WERI-Rb-1 (cell line): ENCODE results near the gene ZBTB21.

Experiments
- DNase-seq: peaks from one replicate; pipeline ENCODE4 v3.0.0-alpha.2; 2020
- H3K27ac ChIP-seq: fragments of 250-450 bp; sonication (Bioruptor Pico); 2 replicates; pipeline ENCODE4 v1.5.1; 2020; ENCODE audit warnings: mild to moderate bottlenecking, moderate library complexity
- H3K27me3 ChIP-seq: fragments of 250-450 bp; sonication (Bioruptor Pico); 2 replicates; pipeline ENCODE4 v1.5.1; 2021; ENCODE audit warnings: mild to moderate bottlenecking, low read depth, moderate library complexity; ENCODE audit not compliant: insufficient read depth, severe bottlenecking
- H3K36me3 ChIP-seq: fragments of 250-450 bp; sonication (Bioruptor Pico); 2 replicates; pipeline ENCODE4 v1.5.1; 2020; ENCODE audit warnings: mild to moderate bottlenecking, moderate library complexity
- H3K4me3 ChIP-seq: 2 replicates; pipeline ENCODE4 v1.5.1; 2011; ENCODE audit warnings: low read depth, mild to moderate bottlenecking, control low read depth, low read length
- H3K9me3 ChIP-seq: fragments of 250-450 bp; sonication (Bioruptor Pico); 2 replicates; pipeline ENCODE4 v1.5.1; 2021; ENCODE audit warnings: mild to moderate bottlenecking, moderate library complexity; ENCODE audit not compliant: severe bottlenecking
- CTCF ChIP-seq: IDR thresholded peaks from 2 replicates; pipeline ENCODE4 v1.5.1; 2011; ENCODE audit warnings: low read depth, mild to moderate bottlenecking, control low read depth, inconsistent platforms, low read length

ZBTB21 gene

GRCh38 chr21:42009831-42010506 is at the start of gene ZBTB21:
Gene ZBTB21 (minus strand): TSS chr21:42010360. CDS start chr21:41994095, 16,265 bp downstream.
- Histone ChIP-seq H3K9me3 (peaks cover 4% of the 10 kb centered on the region), H3K4me3 (peak within 1 kb of the TSS; percentile 77), H3K27me3 (no peaks in the 10 kb centered on the region), H3K36me3 (peaks cover 25% of the 10 kb centered on the region), H3K27ac (peak within 1 kb of the TSS; percentile 98)
- peak; percentile 100 for DNase-seq
- TF ChIP-seq CTCF, result no peak

DNA sequence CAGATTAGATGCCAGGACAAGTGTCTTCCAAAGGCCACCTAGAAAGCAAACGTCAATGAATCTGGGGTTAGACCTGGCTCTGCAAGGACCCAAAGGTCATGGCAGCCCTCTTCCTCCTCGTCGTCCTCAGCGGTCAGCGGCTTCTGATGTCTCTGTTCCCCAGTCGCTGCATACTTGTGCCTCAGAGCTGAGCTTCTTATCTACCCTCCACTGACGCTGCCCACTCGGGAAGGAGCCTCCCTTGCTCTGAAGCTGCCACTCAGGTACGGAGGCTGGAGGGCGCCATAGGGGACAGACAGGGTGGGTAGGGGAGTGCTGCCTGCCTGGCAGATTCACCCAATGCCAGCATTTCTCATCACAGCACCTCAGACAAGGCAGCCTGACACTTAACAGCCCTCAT is 49.6 kb upstream of the ZBTB21 start:
- Histone ChIP-seq H3K27me3 (no peaks in the 10 kb centered on the region), H3K9me3 (no peaks in the 10 kb centered on the region), H3K36me3 (no peaks in the 10 kb centered on the region), H3K27ac (no peak overlapping the region), H3K4me3 (no peak overlapping the region)
- no peak for TF ChIP-seq CTCF
- DNase-seq, result no peak

GRCh38 chr21:42059141-42059540 is 49.0 kb upstream of the ZBTB21 start:
- no peaks in the 10 kb centered on the region for H3K27me3 ChIP-seq
- no peaks in the 10 kb centered on the region for H3K36me3 ChIP-seq
- no peak for DNase-seq
- H3K9me3 ChIP-seq, result no peaks in the 10 kb centered on the region
- no peak overlapping the region for H3K27ac ChIP-seq
- TF ChIP-seq CTCF, result no peak
- no peak overlapping the region for H3K4me3 ChIP-seq

DNA sequence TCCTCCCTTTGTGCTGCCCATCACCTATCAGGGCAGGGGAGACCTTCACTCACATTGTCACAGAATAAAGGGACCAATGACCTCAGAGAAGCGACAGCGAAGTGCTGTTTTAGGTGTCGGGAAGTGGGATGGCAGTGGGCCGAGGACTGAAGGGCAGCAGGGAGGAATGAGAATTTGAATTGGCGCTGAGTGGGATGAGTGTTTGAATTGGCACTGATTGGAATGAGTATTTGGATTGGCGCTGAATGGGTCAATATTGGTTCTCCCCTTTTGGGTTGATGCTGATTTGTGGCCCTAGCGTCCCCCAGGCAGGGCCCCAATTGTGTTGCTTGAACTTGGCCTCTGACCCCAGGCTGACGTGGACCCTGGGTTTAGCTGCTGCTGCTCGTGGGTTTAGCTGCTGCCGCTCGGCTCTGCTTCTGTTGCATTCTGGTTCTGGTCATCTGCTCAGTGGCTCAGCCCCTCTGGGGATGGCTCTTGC is 48.5 kb upstream of the ZBTB21 start:
- no peak for TF ChIP-seq CTCF
- DNase-seq, result no peak
- Histone ChIP-seq H3K9me3 (no peaks in the 10 kb centered on the region), H3K27ac (no peak overlapping the region), H3K4me3 (no peak overlapping the region), H3K36me3 (no peaks in the 10 kb centered on the region), H3K27me3 (no peaks in the 10 kb centered on the region)

GRCh38 chr21:42057851-42058437 is 47.8 kb upstream of the ZBTB21 start:
- DNase-seq, result no peak
- H3K27ac ChIP-seq, result no peak overlapping the region

More at GRCh38 chr21:42057851-42058437, 47.8 kb upstream of the ZBTB21 start:
- Histone ChIP-seq H3K4me3 (no peak overlapping the region), H3K27me3 (no peaks in the 10 kb centered on the region), H3K36me3 (no peaks in the 10 kb centered on the region), H3K9me3 (no peaks in the 10 kb centered on the region)
- no peak for TF ChIP-seq CTCF
